ENCODE measurements around the gene HMGCS2.

Gene HMGCS2

GRCh38 chr1:119768778-119769177 lies at the start of gene HMGCS2:
Gene HMGCS2 (minus strand): TSS chr1:119768905. CDS start chr1:119768844, 61 bp downstream.
- no peak for DNase-seq

DNA sequence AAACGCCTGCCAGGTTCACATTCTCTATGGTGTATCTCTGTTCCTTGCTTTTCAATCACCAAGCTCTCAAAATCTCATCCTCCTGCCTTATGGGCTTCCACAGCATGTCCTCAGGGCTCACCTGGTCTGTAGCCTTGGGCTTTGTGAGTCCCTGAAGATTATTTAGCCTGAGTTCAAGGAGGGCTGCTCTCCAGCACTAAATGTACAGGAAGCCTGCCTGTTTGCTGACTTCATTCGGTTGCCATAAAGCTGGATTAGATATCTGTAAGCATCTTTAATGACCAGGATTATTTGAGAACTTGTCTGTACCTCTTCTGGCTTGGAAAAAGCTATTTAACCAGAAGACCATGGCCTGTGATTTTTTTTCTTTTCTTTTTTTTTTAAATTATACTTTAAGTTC lies 49.5 kb upstream of the HMGCS2 start:
- DNase-seq, result no peak

- no peak for DNase-seq
Observed at GRCh38 chr1:119816407-119816806, 47.7 kb upstream of the HMGCS2 start.

DNA sequence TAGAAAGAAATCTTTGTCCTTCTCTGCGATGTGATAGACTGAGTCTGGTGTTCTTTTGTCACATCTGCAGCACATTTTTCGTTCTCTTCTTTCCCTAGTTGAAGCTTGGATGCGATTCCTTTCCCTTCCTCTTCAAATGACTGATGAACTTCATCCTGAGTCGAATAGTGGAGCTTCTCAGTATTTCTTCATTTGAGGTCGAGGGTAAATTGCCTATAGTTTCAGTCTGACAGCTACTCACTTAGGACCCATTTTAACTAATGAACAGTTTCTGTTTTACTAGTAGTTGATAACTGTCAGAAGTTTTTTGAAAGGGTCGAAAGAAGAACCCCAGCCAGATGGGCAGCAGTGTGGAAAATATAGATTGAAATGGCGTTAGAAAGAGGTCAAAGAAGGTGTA lies 47.2 kb upstream of the HMGCS2 start:
- DNase-seq, result no peak

DNA sequence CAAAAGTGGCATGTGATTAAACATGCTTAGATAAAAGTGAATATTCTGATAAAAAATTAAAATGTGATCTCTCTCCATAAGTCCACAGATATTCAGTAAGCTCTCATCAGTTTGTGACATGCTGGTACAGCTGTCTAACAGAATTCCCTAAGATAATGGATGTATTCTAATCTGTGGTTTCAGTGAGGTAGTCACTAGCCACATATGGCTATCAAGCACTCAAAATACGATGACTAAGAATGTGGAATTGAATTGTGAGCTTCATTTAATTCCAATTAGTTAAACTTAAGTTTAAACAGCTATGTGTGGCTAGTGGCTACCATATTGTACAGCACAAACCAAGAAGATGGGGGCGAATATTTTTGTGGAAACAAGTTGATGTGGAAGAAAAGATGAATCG lies 46.7 kb upstream of the HMGCS2 start:
- no peak for DNase-seq

DNA sequence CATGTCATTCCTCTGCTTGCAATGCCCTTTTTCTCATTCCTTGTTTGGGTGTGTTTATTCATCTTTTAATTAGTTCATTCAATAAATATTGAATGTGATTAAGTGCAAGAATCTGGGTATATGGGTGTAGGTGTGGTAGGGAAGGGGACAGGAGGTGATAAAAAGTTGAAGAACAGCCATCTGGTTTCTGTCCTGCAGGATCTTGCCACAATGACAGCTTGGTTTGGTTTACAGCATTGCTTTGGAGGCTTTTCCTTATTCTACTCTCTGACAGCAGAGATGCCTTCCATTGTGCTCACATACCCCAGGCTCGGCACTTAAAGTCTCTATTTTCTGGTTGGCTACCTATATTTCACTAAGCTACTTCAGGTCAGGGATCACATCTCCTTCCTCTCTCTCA lies 45.6 kb upstream of the HMGCS2 start:
- no peak for DNase-seq

DNA sequence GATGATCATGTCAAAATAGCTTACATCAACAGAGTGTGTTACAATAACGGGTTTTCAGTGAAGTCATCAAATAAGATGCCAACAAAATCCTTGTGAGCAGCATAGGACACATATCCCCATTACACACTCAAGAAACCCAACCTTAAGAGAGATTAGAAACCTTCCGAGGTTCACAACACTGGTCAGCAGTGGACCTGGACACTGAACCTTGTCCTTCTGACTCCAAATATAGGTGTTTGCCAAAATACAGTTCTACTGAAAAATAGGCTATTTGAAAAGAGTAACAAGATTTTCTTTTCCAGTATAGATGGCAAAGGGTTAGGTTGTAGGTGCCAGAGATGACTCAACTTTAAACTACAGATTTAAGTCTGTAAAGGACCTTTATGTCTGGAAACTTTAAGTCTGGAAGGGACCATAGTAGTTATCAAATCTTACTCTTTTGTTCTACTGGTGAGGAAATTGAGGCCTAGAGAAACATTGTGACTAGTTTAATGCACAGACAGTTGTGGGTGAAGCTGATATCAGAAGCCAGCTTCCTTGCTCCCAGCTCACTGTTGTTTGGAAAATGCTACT lies 43.4 kb upstream of the HMGCS2 start:
- DNase-seq, result no peak

- DNase-seq, result no peak
Observed at GRCh38 chr1:119811387-119811786, 42.7 kb upstream of the HMGCS2 start, which contains the start of gene REG4. Gene REG4 (minus strand): TSS chr1:119811460. CDS start chr1:119808769, 2,691 bp downstream.

DNA sequence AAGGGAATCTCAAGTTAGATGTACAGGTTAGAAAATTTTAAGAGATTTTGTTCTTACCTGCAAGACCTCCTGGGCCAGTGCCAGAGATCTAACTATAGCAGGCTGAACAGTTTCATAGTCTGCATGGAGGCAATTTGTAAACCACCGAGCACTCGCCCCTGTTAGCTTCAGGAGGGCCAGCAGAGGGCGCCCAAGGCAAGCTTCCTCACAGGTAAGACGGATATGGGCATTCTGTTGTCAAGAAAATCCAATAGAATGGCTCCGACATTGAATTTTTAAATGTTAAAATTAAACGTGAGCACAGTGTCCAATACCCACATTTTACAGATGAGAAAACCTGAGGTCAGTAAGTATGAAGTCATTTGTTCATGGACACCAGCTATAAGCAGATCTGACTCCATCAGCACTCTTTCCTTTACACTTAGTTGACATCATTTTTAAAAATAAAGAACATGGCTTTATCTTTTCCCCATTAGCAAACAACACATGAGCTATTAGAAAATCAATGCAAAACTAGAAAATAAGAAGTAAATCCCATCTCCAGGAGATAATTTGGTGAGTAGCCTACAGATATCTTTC lies 40.4 kb upstream of the HMGCS2 start:
- DNase-seq, result no peak

GRCh38 chr1:119808491-119808890 lies 39.8 kb upstream of the HMGCS2 start:
- DNase-seq, result no peak

DNA sequence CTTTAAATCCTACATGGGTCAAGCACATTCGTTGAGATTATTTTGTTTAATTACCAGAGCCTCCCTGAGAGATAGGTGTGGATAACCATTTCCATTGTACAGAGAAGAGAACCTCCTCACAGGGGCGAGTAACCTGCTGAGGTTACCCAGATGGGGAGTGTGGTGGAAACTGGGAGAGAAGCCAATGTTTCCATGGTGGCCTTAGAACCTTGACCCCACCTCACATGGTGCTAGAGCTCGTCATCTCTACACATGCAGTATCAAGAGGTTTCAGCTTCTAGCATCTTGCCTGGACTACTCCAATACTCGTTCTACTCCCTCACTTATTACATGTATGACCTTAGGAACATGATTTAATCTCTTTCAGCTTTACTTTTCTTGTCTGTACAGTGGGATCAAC lies 37.8 kb upstream of the HMGCS2 start:
- no peak for DNase-seq

GRCh38 chr1:119805746-119806145 lies 37.0 kb upstream of the HMGCS2 start:
- DNase-seq, result no peak

GRCh38 chr1:119805247-119805646 lies 36.5 kb upstream of the HMGCS2 start:
- no peak for DNase-seq

DNA sequence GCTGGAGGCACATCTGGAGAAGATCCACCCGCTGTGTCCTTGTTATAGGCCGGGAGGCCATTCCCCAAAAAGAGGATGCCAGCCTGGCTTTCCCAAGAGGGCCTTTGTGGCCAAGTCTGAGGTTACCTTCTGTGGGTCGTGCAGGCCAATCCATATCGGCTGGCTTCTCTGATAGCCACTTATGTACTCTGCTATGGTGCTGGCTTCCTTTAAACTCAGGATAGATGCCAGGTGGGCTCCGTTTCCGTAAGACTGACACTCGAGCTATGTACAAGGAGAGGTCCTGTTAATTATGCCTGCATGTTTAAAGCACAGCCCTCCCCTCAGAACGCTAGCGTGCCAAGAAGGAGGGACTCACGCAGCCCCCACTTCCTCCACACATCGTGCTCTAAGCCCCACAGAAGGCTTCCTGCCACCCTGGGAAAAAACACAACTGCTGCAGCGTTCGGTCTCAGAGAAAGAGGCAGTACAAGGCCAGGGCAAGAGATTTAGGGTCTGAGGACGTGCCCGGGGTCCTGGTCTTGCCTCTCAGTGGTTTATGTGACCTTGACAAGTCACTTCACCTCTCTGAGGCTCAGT lies 31.0 kb upstream of the HMGCS2 start:
- no peak for DNase-seq

GRCh38 chr1:119799003-119799402 lies 30.3 kb upstream of the HMGCS2 start:
- no peak for DNase-seq

DNA sequence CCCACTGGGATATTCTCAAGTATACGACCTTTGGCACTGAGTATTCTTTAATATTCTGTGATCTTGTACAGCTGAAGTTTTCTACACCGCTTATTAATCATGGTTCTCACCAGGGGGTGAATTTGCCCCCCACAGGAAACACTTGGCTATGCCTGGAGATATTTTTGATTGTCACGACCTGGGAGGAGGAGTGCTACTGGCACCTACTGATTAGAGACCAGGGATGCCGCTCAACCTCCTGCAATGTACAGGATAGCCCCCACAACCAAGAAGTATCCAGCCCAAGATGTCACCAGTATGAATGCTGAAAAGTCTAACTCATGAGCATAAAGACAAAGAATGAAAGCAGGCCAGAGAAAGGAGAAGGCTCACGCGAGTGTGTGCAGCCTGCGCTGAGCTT lies 28.9 kb upstream of the HMGCS2 start:
- DNase-seq, result no peak

GRCh38 chr1:119797162-119797561 lies 28.5 kb upstream of the HMGCS2 start:
- DNase-seq, result no peak

GRCh38 chr1:119795261-119796200 lies 26.8 kb upstream of the HMGCS2 start:
- no peak for DNase-seq

- DNase-seq, result no peak
Observed at GRCh38 chr1:119794876-119795240, 26.2 kb upstream of the HMGCS2 start.

DNA sequence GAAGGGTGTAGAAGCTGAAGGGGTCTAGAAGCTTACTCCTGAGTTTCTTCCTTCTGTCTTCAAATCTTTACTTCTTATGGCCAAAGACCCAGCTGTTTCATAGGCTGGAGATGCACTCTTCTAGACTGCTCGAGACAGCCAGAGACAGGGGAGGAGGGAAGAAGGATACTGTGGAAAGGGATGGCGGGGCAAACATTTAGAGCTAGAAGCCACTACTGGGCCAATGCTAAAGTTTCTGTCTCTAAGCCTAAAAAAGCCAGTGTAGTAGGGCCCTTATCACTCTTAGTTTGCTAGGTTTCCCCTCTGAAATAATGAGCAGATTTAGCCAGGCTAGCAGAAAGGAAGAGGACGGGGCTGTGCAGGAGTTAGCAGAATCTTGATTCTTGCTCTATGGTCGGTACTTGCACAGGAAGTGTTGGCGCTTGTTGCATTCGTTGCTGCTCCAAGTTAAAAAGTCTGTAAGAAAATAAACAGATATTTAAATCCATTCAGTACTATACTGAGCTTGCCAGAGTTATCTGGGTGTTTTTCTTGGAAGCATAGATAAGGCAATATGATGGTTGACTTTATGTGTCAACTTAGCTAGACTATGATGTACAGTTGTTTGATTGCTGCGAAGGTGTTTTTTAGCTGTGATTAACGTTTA lies 25.6 kb upstream of the HMGCS2 start:
- DNase-seq, result no peak

DNA sequence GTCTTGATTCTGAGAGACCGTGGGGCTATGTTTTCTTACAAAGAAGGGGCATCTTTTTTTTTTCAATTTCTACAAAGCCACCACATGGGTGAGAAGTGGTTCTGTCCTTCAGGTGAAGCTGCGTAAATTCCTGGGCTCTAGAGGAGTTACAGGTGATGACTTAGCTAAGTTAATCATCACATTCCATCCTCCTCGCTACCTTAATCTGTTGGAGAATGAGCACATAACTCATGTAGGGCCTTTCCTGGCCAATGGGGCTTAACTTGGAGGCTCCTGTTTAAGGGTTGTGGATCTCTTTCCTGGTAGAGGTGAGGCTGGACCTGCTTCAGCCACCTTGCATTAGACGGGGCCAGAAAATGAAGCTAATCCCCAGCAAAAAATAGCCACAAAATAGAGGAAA lies 22.7 kb upstream of the HMGCS2 start:
- no peak for DNase-seq

GRCh38 chr1:119790451-119791198 lies 21.9 kb upstream of the HMGCS2 start:
- no peak for DNase-seq

Measured in GOT3 (cell line).